Activated T-cell treated with anti-CD3 and anti-CD28 coated beads, Interleukin-2, amount 50 U/mL, for 1 hour (primary cell): ENCODE results near the gene ASXL3.

Source experiments
- DNase-seq: peaks from one replicate; pipeline ENCODE4 v3.0.0-alpha.2; 2020

Gene ASXL3

DNA sequence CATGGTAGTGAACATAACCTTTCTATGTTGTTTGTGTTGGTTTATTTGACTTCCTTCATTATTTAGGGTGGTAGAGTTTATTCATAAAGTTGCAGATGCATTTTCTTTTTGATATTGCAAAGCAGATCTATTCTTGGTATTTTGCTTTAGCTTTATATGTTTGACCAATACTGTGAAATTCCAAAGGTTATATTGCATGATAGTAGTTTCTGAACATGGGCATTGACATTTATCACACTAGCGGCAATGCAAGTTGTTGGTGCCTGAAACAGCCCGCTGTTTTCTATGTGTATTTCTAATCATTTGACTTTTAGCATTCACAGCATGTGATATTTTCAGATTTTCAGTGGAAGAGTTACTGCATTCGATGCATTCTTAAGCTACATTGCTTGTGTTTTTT is 87.2 kb downstream of the ASXL3 start:
- no peak for DNase-seq

DNA sequence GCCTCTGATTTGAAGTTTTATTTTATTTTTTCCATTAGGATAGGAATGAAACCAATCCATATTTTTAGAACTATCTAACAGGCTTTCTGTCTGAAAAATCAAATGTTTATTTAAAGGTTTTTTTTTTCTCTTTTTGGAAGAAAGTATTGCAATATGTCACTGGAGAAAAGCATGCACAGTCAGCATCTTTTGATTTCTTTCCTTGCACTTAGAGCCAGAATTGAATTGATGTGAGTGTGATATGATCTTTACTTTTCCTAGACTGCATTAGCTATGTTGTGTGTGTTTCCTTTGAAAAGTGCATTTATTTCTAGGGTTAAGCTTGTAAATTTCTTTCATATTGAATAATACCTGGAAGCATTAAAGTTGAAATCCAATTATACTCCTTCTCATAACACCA is 87.6 kb downstream of the ASXL3 start:
- DNase-seq, result no peak

DNA sequence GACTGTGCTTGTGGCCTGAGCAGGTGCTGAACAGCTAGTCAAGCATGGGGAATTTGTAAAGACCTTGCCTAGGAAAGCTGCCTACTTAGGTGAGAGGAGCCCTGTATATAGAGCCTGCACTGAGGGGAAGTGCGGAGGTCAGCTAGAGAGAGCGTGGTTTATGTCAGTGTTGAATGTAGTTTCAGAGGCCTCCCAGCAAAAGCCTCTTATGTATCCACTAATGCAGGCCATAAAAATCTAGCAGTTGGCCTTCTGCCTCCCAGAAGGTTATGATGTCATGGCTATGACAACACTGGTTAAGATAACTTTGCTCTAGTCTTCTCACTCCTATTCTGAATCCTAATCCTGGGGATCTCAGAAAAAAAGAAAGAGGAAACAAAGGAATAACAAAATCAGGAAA is 88.9 kb downstream of the ASXL3 start:
- no peak for DNase-seq

DNA sequence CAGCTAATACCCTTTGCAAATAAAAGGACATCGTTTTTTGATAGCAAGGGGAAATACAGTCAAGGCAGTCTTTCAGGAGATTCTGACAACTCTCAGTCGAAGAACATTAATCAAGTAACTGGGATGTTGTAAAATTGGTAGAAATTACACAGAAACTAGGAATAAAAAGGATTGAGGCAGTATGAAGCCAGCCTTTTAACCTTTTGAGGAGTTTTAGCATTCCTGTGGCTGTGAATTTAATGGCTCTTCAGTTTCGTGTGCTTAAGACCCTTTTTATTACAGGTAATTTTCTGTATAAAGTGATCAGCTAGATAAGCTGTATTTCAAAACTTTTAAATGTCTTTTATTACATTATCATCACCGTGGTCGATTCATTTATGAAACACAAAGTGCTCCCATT is 91.6 kb downstream of the ASXL3 start:
- DNase-seq, result no peak

DNA sequence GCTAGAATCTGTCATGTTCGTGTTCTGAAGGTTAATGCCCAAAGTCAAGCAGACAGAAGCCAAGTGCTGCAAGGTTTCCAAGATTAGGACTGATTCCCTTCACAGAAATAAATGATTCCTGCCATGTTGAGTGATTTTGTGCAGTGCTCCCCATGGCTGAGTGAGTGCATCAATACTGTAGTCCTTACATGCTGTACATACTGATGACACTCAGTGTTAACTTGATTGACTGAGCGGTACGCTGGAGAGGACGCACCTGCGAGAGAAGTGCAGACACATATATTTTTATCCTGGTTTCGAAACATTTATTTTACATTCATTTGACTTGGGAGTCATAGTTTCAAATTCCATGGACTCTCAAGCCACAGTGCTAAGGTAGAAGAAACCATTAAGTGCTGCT is 92.0 kb downstream of the ASXL3 start:
- no peak for DNase-seq

DNA sequence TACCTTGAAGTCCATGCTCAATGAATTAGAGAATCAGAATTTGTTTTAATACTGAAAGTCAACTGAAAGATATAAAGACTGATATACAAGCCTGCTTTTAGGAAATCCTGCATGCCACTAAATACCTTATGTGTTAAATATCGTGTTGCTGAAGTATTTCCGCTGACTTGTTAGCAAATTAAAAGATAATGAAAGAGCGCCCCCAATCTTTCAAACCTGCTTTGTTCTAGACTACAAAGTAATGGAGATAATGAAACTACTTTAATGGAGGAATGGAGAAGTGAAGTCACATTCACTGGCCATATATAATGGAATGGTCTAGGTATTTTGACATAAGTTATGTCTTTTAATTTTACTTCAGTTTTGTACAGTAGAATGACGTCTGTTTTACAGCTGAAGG is 95.7 kb downstream of the ASXL3 start:
- DNase-seq, result no peak

DNA sequence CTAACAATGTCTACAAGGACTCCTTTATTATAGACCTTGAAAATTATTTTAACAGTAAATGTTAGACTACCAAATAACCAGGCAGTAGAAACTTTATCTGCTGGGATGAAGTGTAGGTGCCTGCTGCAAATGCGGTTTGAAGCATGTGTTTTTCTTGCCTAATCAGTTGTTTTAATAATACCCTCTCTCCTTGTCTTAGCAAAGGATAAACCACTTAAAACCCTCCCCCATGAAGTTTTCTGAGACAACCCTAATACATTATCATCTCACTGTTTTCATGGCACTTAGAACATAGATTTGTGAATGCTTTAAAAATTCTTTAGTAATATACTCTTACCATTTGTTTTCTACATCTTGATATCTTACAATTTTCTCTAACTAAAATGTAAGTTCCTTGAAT is 98.6 kb downstream of the ASXL3 start:
- DNase-seq, result no peak

DNA sequence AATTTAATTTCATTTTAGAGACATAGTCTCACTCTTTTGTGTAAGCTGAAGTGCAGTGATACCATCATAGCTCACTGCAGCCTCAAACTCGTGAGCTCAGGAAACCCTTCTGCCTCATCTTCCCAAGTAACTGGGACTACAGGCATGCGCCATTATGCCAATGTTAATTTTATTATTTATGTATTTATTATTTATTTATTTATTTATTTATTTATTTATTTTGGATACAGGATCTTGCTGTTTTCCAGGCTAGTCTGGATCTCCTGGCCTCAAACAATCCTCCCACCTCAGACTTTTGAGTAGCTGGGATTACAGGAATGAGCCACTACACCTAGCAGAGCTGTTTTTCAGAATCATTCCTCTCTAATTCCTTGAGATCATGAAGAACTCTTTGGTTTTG is 99.9 kb downstream of the ASXL3 start:
- no peak for DNase-seq

DNA sequence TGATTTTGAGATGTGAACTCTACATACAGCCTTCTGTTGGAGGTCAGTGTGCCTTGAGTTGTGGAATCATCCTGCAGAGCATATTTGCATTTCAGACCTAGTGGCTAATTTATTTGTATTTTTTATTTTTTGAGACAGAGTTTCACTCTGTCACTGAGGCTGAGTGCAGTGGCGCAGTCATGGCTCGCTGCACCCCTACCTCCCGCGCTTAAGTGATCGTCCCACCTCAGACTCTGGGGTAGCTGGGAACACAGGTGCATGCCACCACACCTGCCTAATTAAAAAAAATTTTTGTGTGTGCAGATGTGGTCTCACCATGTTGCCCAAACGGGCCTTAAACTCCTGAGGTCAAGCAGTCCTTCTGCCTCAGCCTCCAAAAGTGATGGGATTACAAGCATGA is 104.4 kb downstream of the ASXL3 start:
- no peak for DNase-seq

DNA sequence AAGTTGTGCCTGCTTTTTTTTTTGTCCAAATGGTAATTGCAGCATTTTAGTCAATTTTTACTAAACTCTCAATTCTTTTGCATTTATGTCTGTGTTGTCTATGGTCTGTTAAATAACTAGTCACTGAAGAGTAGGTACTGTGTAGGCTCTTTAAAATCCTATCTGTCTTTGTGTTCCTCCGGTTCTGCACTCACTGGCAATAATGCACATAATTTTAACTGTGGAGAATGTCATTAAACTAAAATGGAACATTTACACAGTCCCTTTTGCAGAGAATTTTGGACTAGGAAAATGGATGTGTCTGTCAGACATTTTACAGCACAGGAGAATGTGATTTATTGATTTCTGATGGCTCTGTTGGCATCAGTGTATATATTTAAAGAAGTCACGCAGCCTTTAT is 116.6 kb downstream of the ASXL3 start:
- no peak for DNase-seq

DNA sequence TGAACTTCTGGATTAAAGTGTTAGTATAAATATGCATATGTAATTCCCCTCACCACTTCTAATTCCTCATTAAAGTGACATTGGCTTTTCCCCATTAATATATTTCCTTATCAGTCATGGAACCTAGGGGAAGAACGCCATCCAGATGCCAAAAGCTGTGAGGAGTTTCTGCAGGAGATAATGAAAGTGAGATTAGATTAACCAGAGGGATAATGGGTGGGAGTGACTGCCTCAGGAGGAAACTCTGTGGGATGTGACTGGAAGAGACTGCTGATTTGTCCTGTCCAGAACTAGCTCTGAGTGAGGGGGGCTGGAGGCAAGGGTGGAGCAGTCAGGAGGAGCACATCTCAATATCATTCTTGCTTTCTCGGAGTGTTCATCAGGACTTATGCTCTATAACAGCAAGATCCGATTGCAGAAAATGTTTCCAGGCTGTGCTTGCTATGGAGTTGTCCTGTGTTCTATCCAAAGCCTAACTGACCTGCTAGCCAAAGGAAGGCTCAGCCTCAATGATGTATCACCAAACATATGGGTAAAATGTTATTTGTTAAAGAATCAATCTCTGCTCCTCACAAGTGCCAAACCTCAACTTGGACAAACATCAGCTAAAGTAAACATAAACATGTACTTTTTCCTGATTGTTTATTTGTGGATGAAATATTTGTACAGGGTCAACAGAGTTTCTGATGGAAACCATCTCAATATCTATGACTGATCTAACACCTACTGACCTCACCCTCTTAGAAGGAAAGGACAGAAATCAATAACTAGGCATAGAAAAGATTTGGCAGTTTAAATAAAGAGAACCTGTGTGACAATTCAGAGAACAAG is 118.5 kb downstream of the ASXL3 start:
- no peak for DNase-seq

DNA sequence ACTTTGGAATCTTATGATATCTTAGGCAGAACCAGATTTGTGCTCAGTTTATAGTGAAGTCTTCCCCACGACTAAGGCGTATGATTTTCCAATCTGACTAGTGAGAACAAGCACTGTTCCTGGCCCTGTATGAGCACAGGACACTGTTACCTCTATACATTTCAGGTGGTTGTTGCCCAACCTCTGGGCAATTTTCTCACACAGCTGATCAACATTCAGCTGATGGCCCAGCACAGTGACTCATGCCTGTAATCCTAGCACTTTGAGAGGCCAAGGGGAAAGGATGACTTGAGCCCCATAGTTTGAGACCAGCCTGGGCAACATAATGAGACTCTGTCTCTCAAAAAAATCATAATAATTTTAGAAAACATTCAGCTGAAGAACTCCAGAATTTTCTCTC is 119.5 kb downstream of the ASXL3 start:
- no peak for DNase-seq

DNA sequence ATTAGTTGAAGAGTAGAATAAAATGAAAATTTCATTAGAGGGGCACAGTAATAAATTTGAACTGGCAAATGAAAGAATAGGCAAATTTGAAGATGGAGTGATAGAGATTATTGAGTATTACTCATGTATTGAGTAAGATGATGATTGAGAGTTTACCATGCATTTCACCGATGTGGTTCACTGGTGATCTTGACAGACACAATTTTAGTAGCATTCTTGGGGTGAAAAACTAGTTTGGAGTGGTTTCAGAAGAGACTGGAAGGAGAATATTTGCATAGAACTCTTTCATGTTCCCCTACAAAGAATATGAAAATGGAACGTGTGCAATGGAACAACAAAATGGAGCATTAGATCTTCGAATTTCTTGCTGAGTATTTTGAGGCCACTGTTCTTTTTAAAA is 121.4 kb downstream of the ASXL3 start:
- DNase-seq, result no peak

DNA sequence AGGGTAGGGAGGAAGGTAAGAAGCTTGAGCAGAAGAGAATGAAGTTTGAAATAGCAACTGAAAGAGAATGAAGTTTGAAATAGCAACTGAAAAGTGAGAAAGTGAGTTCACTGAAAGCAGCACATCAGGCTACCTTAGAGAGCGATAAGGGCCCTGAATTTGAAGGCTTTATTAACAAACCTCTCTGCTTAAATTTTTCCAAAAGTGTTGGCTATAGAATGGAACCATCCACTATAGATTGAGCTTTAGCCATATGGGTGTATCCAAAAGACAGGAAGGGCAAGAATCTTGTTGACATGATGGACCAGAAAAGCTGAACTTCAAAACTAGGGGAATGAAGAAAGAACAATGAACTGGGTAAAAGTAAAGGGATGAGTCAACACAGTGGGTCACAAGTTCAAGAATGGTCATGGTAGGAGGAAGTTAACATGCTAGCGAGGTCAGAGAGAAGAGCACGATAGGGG is 122.5 kb downstream of the ASXL3 start:
- no peak for DNase-seq

DNA sequence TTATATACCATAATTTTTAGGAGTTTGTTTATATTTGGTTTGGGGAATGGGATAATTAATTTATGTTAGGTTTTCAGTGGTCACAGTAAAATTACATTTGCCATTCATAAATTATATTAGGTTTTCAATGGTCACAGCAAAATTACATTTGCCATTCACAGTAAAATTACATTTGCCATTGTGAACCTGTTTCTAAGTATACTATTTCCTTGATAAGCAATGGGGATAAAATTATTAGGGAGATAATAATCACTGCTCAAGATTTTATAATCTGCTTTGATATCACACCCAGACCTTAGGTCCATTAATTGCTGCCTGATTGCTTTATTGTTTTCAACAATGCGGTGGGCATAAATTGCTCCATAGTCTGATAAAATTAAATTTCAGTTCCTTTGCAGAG is 124.6 kb downstream of the ASXL3 start:
- no peak for DNase-seq

DNA sequence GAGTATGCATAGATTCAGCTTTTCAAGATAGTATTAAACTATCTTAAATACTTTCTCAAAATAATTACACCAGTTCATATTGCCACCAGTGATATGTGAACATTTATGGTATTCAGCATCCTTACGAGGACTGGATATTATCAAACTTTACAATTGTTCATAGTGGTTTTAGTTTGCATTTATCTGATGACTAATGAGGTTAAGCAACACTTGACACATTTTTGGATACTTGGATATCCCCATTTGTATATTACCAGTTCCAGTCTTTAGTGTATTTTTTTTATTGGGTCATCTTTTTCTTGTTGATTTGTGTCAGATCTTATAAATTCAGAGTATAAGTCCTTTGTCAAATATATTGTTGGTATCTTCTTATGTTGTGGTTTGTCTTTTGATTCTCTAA is 128.4 kb downstream of the ASXL3 start:
- DNase-seq, result no peak

DNA sequence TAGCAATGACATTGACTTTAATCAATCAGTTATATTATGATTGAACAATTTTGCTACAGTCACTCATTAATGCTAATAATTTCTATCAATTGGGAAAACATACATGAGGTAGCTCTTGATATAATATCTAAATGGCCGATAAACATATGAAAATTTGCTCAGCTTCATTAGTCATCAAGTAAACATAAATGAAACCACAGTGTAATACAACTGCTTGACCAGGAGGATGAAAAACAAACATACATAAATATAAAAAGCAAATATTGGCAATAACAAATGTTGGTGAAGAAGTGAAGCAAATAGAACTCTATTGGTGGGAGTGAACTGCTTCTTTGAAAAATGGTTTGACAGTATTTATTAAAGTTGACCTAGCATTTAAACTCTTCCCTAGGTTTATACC is 130.9 kb downstream of the ASXL3 start:
- no peak for DNase-seq

DNA sequence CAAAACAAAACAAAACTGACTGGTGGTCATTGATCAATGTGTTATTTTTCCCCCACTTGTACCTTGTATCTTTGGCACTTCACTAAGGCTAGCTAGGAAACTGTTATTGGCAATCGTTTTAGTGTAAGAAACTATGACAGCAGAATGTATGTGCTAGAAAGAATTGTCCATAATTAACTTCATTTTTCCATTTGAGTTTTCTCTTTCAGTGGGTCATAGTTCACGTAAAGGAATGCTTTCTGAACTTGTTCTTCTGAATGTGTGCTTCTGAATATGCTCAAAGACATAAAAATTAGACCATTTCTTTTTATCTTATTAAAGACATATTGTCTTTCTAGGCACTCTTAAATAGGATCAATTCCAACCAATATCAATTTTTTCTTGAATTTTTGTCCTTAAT is 132.2 kb downstream of the ASXL3 start:
- DNase-seq, result no peak

DNA sequence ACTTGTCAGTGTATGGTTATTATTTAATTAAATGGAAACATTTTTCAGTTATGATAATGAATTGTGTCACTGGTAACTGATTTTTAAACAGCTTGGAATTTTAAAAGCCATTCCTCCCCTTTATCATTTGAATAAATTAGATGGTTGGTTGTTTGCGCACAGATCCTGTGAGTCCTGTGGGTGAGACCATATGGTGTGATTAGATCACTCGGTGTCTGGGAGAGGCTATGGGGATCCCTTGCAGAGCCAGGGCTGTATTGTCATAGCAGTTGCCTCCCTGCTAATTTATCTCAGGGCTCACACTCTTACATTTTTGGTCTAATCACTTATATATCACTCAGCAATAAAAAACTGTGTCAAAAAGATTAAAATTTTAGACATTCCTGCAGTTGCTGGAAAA is 133.5 kb downstream of the ASXL3 start:
- no peak for DNase-seq

DNA sequence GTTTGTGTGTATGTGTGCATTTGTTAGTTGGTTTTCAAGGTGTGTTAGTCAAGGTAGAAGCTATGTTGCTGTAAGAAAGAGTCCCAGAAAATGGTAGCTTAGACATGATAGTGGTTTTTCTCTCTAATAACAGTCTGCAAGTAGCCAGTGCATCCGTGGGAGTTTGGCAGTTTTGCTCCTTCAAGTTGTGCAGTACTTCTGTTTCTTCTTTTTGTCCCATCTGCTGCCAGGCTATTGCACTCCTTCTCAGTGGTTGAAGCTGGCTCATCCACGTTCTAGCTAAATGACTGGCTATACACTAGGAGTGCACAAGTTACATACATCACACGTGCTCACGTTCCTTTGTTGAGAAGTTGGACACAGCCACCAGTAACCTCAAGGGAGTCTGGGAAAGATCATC is 134.7 kb downstream of the ASXL3 start:
- DNase-seq, result no peak

DNA sequence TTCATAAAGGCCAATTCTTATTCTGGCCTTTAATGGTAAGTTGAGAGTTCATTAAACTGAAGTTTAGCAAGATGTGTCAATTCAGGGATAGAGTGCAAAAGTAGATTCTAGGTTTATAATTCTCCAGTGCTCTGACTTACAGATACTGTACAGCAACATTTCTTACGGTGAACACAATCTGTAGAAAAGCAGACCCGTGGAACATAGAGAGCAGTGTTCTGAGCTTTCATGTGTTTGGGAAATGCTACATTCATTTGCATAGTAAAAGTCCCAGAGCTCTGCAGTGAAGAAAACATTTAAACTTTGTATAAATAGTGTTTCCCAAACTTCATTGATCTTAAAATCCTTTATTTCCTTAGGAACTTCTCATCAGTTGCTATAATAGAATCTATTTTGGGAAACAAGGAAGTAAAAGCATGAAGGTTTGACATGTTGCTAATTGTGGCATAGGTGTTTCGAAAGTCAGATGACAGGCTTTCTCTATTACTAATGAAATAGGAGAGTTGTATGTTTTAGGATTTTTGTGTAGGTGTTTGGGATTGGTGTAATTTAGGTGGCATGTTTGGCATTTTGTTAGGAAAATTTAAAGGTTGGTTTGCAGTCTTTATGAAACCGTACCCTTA is 138.2 kb downstream of the ASXL3 start:
- no peak for DNase-seq

DNA sequence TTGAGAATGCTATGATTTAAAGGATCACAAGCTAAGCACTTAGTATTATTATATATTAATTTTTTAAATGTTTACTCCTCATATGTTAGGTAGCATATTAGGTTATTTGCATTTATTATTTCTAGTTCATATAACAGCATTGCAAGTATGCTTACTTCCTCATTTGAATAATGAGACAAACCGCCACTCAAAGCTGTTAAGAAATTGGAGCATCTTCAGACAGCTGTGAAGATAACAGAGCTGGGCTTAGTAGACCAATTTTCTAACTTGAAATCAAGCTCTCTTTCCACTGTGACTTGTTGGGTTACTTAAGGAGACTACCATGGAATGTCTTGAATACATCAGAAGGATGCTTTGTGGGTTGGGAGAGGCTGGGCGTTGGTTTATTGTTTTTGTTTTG is 139.3 kb downstream of the ASXL3 start:
- no peak for DNase-seq

DNA sequence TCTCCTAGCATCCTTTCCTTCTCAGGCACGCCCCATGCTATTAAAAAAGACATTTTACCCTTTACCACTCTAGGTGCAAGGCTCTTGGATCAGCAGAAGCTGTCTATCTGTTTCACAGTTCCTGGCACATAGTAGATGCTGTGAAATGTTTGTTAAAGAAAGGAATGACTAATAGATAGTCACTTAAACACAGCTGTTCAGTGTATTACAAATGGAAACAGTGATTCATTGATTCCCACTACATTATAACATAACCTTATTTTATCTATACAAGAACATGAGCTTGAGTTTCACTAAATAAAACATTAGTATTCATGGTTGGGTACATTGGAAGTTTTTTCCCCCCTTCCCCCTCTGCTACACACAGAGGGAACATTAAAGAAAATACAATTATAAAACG is 142.1 kb downstream of the ASXL3 start:
- no peak for DNase-seq

DNA sequence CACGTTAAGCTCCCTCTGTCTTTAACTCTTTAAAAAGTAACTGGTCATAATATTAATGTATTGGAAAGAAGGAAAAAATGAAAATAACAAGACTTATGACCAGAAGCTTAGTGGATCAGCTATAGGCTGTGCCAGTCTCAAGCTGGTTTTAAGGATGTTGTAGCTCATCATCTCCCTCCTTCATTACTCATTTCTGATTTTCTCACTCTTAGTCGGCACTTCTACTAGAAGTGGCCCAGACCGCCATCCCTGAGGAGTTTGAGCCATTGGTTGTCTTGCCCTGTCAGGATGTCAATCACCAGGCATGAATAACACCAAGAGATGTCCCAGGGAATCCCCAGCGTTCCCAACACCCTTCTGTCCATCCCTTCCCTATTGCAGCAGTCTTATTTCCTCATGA is 151.5 kb downstream of the ASXL3 start:
- no peak for DNase-seq

DNA sequence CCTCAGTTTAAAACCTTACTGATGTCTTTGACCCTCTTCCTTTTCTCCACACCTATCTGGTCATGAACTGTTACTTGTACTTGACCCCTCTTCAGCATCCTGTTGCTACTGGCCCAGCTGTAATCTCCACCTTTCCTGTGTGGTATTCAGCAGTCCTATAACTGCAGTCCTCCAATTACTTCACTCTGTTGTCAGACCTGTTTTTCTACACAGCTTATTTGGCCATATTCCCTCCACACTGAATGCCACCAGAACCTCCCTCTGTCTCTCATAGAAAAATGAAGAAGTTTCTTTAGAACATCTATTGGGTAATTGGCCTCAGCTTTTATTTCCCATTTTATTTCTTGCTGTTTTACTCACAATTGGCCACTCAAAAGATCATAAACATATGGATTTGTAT is 155.4 kb downstream of the ASXL3 start:
- DNase-seq, result no peak
